ENCODE results near the gene DOCK2.

GRCh38 chr5:169765176-169765996 is 128.3 kb downstream of the DOCK2 start:
- no peak for TF ChIP-seq CTCF (IDR thresholded peaks at IDR 0.05; ENCODE audit: borderline replicate concordance, extremely low read depth, low read length, poor library complexity, severe bottlenecking)
- no peak for TF ChIP-seq EZH2 (IDR thresholded peaks at IDR 0.05; ENCODE audit: borderline replicate concordance, low read depth, low read length, severe bottlenecking)
